Measurements from ENCODE around the gene TENT5C.
A peak's percentile ranks its signal among the peaks of the same experiment; 100 is the strongest.
"Not testable (repeated sequence)": the region's sequence is repeated elsewhere in the genome, so short reads cannot be mapped to it uniquely, and the experiment has no call there.

Gene TENT5C

DNA sequence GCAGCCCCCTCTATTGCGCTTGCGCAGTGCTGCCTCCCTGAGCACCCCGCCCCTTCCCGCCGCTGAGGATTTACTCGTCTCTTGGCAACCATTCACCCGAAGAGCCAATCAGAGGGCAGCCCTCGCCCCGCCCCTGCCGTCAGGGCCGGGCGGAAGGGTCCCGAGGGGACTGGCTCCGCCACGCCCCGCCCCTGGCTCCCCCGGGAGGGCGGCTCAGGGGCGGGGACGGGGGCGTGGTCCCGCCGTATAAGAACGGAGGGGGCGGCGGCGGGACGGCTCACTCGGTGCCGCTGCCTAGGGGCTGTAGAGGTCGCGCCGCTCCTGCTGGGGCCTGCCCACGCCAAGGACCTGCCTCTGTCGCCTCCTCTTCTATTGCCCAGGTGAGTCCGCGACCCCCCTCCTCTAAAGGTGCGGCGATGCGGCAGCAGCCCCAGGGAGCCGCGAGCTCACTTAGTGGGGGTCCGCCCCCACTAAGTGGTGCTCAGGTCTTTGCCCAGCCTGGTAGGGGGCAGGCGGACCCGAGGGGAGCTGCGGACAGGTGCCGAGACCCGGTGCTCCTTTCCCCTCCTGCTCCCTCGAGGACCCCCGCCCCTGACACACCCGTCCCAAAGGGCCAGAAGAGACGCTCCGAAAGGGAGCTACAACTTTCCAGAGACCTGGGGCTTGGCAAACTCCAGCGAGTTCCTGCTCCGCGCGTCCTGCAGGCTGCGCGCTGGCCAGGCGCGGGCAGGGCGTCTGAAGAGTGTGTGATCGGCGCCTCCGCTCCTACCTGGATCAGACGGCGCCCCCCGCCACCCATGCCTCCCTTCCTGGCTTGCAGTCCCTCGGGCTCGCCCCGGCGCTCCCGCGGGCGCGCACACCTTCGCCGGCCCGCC is at the start of gene TENT5C:
Gene TENT5C, plus strand, starts transcription at position 275 of the 875 bp plus-strand sequence. CDS start 16,821 bp downstream, outside the sequence.
- peak; percentile 73 to 84 for DNase-seq

GRCh38 chr1:117556341-117556740 is 49.5 kb upstream of the TENT5C start:
- no peak for DNase-seq

GRCh38 chr1:117556976-117557375 is 48.9 kb upstream of the TENT5C start:
- no peak for DNase-seq

DNA sequence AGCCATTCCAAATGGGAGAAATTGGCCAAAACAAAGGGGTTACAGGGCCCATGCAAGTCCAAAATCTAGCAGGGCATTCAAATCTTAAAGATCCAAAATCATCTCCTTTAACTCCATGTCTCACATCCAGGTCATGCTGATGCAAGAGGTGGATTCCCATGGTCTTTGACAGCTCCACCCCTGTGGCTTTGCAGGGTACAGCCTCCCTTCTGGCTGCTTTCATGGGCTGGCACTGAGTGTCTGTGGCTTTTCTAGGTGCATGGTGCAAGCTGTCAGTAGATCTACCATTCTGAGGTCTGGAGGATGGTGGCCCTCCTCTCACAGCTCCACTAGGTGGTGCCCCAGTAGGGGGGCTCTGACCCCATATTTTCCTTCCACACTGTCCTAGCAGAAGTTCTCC is 47.4 kb upstream of the TENT5C start:
- not testable (repeated sequence) for DNase-seq

GRCh38 chr1:117559139-117559538 is 46.7 kb upstream of the TENT5C start:
- no peak for DNase-seq

GRCh38 chr1:117559985-117560384 is 45.9 kb upstream of the TENT5C start:
- DNase-seq: no peak

GRCh38 chr1:117561071-117561470 is 44.8 kb upstream of the TENT5C start:
- no peak for DNase-seq

DNA sequence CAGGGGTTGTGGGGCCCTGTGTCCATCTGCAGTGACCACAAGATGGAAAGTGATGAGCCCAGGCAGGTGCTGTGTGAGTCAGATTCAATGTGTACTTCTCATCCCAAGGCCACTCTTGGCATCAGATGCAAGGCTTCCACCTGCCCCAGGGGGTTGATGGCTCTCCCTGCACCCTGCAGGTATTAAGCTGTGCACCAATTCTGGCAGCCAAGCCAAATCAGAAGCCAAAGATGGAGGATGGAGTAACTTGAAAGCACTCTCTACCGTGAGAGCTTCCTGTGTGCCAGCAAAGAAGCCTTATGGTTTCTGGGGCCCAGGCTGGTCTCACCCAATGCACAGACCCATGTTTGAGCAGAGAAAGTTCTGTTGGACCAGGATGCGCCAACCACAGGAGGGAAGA is 44.3 kb upstream of the TENT5C start:
- DNase-seq: no peak

DNA sequence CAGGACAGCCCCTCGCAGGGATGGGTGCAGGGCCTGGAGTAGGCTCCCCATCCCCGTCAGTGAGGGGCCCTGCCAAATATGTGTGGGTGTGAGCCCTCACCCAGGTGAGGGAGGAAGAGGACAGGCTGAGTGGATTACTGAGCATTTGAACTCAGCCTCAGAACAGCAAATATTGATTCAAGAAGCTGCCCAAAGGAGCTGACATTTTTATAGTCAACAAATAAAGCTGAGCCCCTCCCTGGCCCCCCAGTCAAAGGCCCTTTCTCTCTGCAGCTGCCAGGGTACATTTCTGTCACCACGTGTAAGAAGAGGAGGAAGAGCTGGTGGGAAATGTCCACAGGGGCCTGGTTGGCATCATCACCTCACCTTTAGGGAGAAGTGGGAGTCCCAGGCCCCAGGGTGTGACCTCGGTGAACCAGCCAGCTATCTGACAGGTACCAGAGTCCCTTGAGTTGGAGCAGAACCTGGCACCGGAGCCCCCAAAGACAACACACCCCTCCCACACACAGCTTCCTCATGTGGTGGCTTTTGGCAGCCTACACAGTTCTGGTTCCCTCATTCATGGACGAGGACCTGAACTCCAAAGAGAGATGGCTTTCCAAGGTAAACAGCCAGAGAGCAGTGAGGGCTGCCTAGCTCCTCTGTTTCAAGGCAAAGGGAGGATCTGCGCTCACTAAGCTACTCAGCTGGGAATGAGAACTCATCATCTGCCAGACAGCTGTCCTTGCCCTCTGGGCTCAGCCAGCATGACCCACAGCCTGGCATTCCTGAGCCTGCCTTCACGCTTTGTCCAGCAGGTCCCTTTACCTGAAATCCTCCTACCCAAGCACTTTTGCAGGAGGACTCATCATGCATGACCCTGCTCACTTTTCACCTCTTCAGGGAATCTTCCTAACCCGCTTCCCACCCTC is 43.0 kb upstream of the TENT5C start:
- DNase-seq: no peak

DNA sequence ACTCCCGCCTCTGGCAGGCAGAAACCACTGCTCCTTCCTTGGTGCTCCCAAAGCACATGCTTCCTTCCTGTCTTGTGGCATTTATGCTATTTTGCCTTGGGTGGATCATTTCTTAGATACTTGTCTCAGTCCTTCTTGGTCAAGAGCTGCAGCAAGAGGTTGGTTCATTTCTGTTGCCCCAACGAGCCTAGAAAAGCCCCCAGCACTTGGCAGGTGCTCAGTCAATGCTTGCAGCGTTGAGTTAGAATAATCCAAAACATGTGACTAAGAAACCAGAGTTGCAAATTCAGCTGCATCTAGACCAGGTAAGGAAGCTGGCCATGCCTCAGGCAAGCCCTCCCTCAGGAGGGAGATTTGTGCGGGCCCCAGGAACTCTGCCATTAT is 42.4 kb upstream of the TENT5C start:
- DNase-seq: no peak

DNA sequence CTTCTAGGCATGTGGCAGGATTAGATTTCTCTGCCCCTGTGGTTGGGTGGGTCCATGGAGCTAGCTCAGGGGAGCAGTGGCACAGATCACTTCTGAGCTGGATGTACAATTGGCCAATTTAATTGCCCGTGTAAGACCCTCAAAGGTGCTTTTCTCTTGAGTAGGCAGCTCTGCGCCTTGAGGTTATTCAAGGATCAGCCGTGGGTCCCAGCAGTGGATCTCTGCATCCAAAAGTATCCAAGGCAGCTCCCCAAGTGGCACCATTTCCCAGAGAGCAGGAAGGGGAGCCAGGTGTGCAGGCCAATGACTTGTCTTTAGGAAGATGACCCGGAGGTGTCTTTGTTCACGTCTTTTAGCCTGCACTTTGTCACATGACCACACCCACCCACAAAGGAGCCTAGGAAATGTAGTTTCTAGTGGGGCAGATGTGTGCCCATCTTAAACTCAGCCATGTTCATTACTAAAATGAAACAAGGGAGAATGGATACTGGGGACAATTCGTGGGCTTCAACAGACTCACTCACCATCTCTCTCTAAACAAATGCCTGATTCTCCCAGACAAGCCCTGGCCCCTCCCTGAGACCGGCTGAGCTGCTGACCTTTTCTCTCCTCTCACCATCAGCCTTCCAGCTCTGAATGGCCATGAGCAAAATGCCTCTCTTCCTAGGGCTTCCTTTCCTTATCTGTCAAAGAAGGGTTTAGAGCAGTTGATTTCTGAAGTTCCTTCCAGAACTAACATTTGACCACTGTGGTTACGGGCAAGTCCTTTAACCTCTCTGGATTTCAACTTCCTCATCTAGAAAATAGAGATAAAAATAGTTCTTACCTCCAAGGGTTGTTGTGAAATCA is 41.4 kb upstream of the TENT5C start:
- no peak for DNase-seq

- no peak for DNase-seq
These were observed 40.7 kb upstream of the TENT5C start for GRCh38 chr1:117565076-117565556.

GRCh38 chr1:117565745-117566455 is 39.9 kb upstream of the TENT5C start:
- no peak for DNase-seq

GRCh38 chr1:117566556-117566955 is 39.3 kb upstream of the TENT5C start:
- DNase-seq: no peak

DNA sequence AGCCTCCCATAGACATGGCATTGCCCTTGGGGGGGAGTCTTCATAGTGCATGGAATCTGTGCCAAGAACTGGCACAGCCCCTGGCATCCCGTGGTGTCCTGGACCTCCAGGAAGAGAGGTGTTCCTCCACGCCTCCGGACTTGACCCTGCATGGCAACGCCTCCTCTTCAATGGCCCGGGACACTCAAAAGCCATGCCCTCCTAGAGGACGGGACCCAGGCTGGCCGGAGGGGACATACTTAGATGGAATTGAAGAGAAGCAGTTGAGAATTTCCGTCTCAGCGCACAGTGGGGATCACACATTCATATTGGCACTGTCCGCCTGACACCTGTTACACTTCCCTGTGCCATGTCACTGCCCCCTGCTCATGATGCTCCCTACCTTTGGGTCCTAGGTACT is 38.4 kb upstream of the TENT5C start:
- no peak for DNase-seq

DNA sequence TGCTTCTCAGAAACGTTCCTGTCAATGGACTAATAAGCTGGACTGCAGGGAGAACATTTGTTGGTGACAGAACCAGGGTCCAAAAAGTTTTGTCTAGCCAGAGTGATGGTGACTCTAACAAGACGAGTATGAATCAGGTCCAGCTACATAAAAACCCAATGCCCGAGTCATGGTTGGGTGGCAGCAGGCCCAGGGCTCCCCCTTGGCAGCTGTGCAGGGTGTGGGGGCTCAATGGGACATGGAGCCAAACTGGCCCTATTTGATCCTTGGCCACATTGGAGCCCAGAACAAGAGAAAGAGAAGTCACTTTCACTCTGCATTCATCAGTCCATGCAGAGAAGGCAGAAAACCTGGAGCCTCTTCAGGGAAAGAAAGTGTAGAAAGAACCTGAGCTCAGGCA is 37.9 kb upstream of the TENT5C start:
- no peak for DNase-seq

- no peak for DNase-seq
These were observed 36.8 kb upstream of the TENT5C start for GRCh38 chr1:117568999-117569398.

GRCh38 chr1:117569856-117570255 is 36.0 kb upstream of the TENT5C start:
- no peak for DNase-seq

- no peak for DNase-seq
These were observed 34.8 kb upstream of the TENT5C start for GRCh38 chr1:117570988-117571409.

DNA sequence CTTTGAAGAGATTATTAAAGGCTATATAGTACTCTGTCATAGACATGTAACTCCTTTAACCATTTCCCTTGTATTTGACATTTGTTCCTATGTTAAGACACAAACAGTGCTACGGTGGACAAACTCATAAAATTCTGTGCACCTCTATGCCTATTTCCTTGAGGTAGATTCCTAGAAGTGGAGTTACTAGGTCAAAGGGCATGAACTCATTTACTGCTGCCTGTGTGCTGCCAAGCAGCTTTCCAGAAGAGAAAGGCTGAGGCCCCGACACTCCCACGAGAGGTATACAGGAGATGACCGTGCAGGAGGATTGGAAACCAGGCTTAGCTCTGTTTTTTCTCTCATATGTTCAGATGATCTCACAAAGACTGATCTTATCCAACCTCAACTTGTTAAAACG is 34.4 kb upstream of the TENT5C start:
- DNase-seq: no peak

GRCh38 chr1:117572546-117572945 is 33.3 kb upstream of the TENT5C start:
- peak in 1 of 2 donors; percentile 11 for DNase-seq
